HG02970 (cell line): ENCODE results near the gene PPCDC.
"Not testable (repeated sequence)": the region's sequence is repeated elsewhere in the genome, so short reads cannot be mapped to it uniquely, and the experiment has no call there.

Source experiments
- ATAC-seq: cut with Tn5 transposase; IDR thresholded peaks from one replicate; pipeline ENCODE4 v1.9.1; 2021; ENCODE audit warnings: mild to moderate bottlenecking, moderate library complexity, moderate number of reproducible peaks; ENCODE audit not compliant: unreplicated experiment, low FRiP score

Gene PPCDC

GRCh38 chr15:75064846-75065245 is 41.5 kb downstream of the PPCDC start:
- ATAC-seq: no peak

- ATAC-seq: no peak
Observed at GRCh38 chr15:75065467-75065850, 42.1 kb downstream of the PPCDC start.

GRCh38 chr15:75065851-75066509 is 42.6 kb downstream of the PPCDC start:
- no peak for ATAC-seq

- ATAC-seq: no peak
Observed at GRCh38 chr15:75067123-75067830, 43.9 kb downstream of the PPCDC start.

GRCh38 chr15:75068748-75069147 is 45.4 kb downstream of the PPCDC start:
- ATAC-seq: no peak

GRCh38 chr15:75069301-75069925 is 46.0 kb downstream of the PPCDC start:
- peak; percentile 79 for ATAC-seq

- ATAC-seq: no peak
Observed at GRCh38 chr15:75070674-75071073, 47.3 kb downstream of the PPCDC start.

- no peak for ATAC-seq
Observed at GRCh38 chr15:75073197-75073596, 49.8 kb downstream of the PPCDC start.

- no peak for ATAC-seq
Observed at GRCh38 chr15:75076277-75076676, 52.9 kb downstream of the PPCDC start.

- ATAC-seq: not testable (repeated sequence)
Observed at GRCh38 chr15:75077551-75077961, 54.2 kb downstream of the PPCDC start.

- no peak for ATAC-seq
Observed at GRCh38 chr15:75081150-75081549, 57.8 kb downstream of the PPCDC start.

- ATAC-seq: no peak
Observed at GRCh38 chr15:75082689-75083088, 59.3 kb downstream of the PPCDC start.

GRCh38 chr15:75085708-75086107 is 62.3 kb downstream of the PPCDC start:
- ATAC-seq: not testable (repeated sequence)

GRCh38 chr15:75089456-75090387 is 66.3 kb downstream of the PPCDC start:
- ATAC-seq: no peak

- no peak for ATAC-seq
Observed at GRCh38 chr15:75090388-75090734, 67.0 kb downstream of the PPCDC start.

GRCh38 chr15:75091814-75092213 is 68.4 kb downstream of the PPCDC start:
- ATAC-seq: no peak

GRCh38 chr15:75094961-75095478 is 71.6 kb downstream of the PPCDC start:
- not testable (repeated sequence) for ATAC-seq

GRCh38 chr15:75095594-75095993 is 72.2 kb downstream of the PPCDC start:
- ATAC-seq: no peak

GRCh38 chr15:75097939-75098338 is 74.5 kb downstream of the PPCDC start:
- ATAC-seq: no peak

GRCh38 chr15:75098404-75098803 is 75.0 kb downstream of the PPCDC start:
- no peak for ATAC-seq
